Loucy (cell line): Measurements from ENCODE around the gene LTBP1.

ENCODE experiments used
- H2AFZ ChIP-seq: fragments of 200-600 bp; sonication (generic); 2 replicates; pipeline ENCODE4 v1.6.0; 2016; ENCODE audit warnings: antibody characterized with exemption, mild to moderate bottlenecking, low read length, moderate library complexity
- H3F3A ChIP-seq: fragments of 200-600 bp; 2 replicates; pipeline ENCODE4 v1.6.0; 2016; ENCODE audit warnings: antibody characterized with exemption, low read depth, mild to moderate bottlenecking
- H3K27me3 ChIP-seq: fragments of 200-600 bp; sonication (generic); 2 replicates; pipeline ENCODE4 v1.6.1; 2014; ENCODE audit warnings: low read length, mild to moderate bottlenecking; ENCODE audit not compliant: insufficient read depth, poor library complexity, severe bottlenecking
- H3K36me3 ChIP-seq: fragments of 200-600 bp; sonication (generic); 2 replicates; pipeline ENCODE4 v1.6.1; 2016; ENCODE audit warnings: low read length; ENCODE audit not compliant: insufficient read depth
- H3K4me1 ChIP-seq: fragments of 200-600 bp; sonication (generic); 2 replicates; pipeline ENCODE4 v1.5.1; 2014; ENCODE audit warnings: low read length, mild to moderate bottlenecking; ENCODE audit not compliant: insufficient read depth, poor library complexity, severe bottlenecking
- H3K4me2 ChIP-seq: fragments of 200-600 bp; sonication (generic); 2 replicates; pipeline ENCODE4 v1.6.0; 2014; ENCODE audit warnings: antibody characterized with exemption, low read length, low read depth, mild to moderate bottlenecking; ENCODE audit not compliant: poor library complexity, severe bottlenecking
- H3K4me3 ChIP-seq: fragments of 200-600 bp; sonication (generic); 2 replicates; pipeline ENCODE4 v1.5.1; 2014; ENCODE audit warnings: low read length, mild to moderate bottlenecking, mixed read lengths; ENCODE audit not compliant: poor library complexity, severe bottlenecking
- H3K79me2 ChIP-seq: fragments of 200-600 bp; sonication (generic); 2 replicates; pipeline ENCODE4 v1.6.1; 2014; ENCODE audit warnings: low read length; ENCODE audit not compliant: insufficient read depth
- H3K9ac ChIP-seq: fragments of 200-600 bp; sonication (generic); 2 replicates; pipeline ENCODE4 v1.6.0; 2014; ENCODE audit warnings: mild to moderate bottlenecking, low read depth, low read length, moderate library complexity; ENCODE audit not compliant: poor library complexity, severe bottlenecking
- H3K9me2 ChIP-seq: fragments of 200-600 bp; sonication (generic); replicated peaks from 2 replicates; pipeline ENCODE4 v1.6.1; 2016; ENCODE audit warnings: low read depth, low read length, mixed read lengths
- H3K9me3 ChIP-seq: fragments of 200-600 bp; sonication (generic); 2 replicates; pipeline ENCODE4 v1.6.1; 2014; ENCODE audit warnings: mild to moderate bottlenecking, antibody characterized with exemption, low read length, low read depth; ENCODE audit not compliant: insufficient read depth
- H4K20me1 ChIP-seq: fragments of 200-600 bp; sonication (generic); 2 replicates; pipeline ENCODE4 v1.6.0; 2014; ENCODE audit warnings: antibody characterized with exemption, low read length, mild to moderate bottlenecking; ENCODE audit not compliant: insufficient read depth, poor library complexity, severe bottlenecking
- EZH2phosphoT487 ChIP-seq: fragments of 200-600 bp; IDR thresholded peaks from 2 replicates; pipeline ENCODE4 v1.6.1; 2018; ENCODE audit warnings: antibody characterized with exemption, mild to moderate bottlenecking, moderate library complexity, borderline replicate concordance
- TF ChIP-seq, protein P1 (sequence below): fragments of 200-600 bp; sonication (generic); conservative IDR thresholded peaks from 2 replicates; pipeline ENCODE4 v1.5.1; 2014; ENCODE audit warnings: mild to moderate bottlenecking, antibody characterized with exemption, low read length

LTBP1 gene

GRCh38 chr2:33395034-33395433 lies 448.3 kb downstream of the LTBP1 start:
- Histone ChIP-seq H3K36me3 (no peaks in the 10 kb centered on the region), H2AFZ (no peak overlapping the region), H3K9me3 (no peaks in the 10 kb centered on the region), H3K9me2 (no peaks in the 10 kb centered on the region), H3K79me2 (no peaks in the 10 kb centered on the region), H3K4me2 (no peak overlapping the region), H3K4me3 (no peak overlapping the region), H3K9ac (no peak overlapping the region), H3K27me3 (no peaks in the 10 kb centered on the region), H4K20me1 (no peaks in the 10 kb centered on the region), H3F3A (peaks cover 9% of the 10 kb centered on the region; the same call in 1 of the 2 replicates), H3K4me1 (peaks cover 3% of the 10 kb centered on the region)
- TF ChIP-seq EZH2phosphoT487: no peak
- TF ChIP-seq, protein P1, sequence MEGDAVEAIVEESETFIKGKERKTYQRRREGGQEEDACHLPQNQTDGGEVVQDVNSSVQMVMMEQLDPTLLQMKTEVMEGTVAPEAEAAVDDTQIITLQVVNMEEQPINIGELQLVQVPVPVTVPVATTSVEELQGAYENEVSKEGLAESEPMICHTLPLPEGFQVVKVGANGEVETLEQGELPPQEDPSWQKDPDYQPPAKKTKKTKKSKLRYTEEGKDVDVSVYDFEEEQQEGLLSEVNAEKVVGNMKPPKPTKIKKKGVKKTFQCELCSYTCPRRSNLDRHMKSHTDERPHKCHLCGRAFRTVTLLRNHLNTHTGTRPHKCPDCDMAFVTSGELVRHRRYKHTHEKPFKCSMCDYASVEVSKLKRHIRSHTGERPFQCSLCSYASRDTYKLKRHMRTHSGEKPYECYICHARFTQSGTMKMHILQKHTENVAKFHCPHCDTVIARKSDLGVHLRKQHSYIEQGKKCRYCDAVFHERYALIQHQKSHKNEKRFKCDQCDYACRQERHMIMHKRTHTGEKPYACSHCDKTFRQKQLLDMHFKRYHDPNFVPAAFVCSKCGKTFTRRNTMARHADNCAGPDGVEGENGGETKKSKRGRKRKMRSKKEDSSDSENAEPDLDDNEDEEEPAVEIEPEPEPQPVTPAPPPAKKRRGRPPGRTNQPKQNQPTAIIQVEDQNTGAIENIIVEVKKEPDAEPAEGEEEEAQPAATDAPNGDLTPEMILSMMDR: no peak

GRCh38 chr2:33395655-33396249 lies 449.0 kb downstream of the LTBP1 start:
- no peak for TF ChIP-seq EZH2phosphoT487
- TF ChIP-seq, protein P1: peak; percentile 81
- H3K79me2 ChIP-seq: no peaks in the 10 kb centered on the region
- no peak overlapping the region for H3K4me3 ChIP-seq
- H4K20me1 ChIP-seq: no peaks in the 10 kb centered on the region
- H3K27me3 ChIP-seq: no peaks in the 10 kb centered on the region
- H3K9me2 ChIP-seq: no peaks in the 10 kb centered on the region
- H3F3A ChIP-seq: peaks cover 9% of the 10 kb centered on the region; the same call in 1 of the 2 replicates
- H2AFZ ChIP-seq: no peak overlapping the region
- H3K9ac ChIP-seq: no peak overlapping the region
- H3K9me3 ChIP-seq: no peaks in the 10 kb centered on the region
- peaks cover 10% of the 10 kb centered on the region for H3K4me1 ChIP-seq
- no peaks in the 10 kb centered on the region for H3K36me3 ChIP-seq
- no peak overlapping the region for H3K4me2 ChIP-seq

- Histone ChIP-seq H3F3A (0 out of 2 replicates have a peak, but pooled peaks cover 2% of the 10 kb centered on the region), H3K27me3 (no peaks in the 10 kb centered on the region), H3K79me2 (no peaks in the 10 kb centered on the region), H3K36me3 (no peaks in the 10 kb centered on the region), H3K9me3 (0 out of 2 replicates have a peak, but pooled peaks cover 3% of the 10 kb centered on the region), H3K4me2 (no peak overlapping the region), H2AFZ (no peak overlapping the region), H3K4me1 (peaks cover 15% of the 10 kb centered on the region), H3K9ac (no peak overlapping the region), H4K20me1 (no peaks in the 10 kb centered on the region), H3K9me2 (no peaks in the 10 kb centered on the region), H3K4me3 (no peak overlapping the region)
- TF ChIP-seq EZH2phosphoT487: no peak
- TF ChIP-seq, protein P1: no peak
These were observed 457.6 kb downstream of the LTBP1 start for GRCh38 chr2:33404321-33404720.
